Measurements from ENCODE around the gene ALDOA.

The ALDOA gene

DNA sequence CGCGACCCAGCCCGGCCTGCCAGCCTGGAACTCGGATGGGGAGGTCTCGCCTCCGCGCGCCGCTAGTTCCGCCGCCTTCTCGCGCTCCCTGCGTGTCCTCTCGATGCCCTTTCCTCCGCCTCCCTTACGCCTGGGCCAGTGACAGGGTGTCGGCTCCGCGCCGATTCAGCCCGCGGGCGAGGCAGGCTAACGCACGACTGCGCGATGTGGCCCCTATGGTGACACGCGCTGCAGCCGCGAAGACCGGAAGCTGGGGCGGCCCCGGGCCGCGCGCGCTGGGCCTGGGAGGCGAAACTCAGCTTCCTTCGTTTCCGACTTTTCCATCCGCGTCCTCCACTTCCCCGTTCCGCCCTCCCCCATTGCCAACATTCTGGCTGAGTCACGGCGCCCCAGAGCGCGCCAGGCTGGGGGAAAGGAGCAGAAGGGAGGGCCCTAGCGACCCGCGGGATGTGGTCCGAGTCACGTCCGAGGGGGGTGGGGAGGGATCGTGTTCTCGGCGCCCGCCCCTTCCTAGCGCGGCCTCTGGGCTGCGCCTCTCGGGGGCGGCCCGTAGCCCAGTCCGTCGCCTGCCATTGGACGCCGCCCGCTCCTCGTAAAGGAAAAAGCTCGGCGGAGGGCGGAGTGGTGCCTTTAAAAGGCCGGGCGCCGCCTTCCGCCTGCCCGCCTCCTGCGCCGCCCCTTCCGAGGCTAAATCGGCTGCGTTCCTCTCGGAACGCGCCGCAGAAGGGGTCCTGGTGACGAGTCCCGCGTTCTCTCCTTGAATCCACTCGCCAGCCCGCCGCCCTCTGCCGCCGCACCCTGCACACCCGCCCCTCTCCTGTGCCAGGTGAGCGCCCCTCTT, at the start of gene ALDOA:
Gene ALDOA, plus strand, starts transcription at position 659 of the 841 bp plus-strand sequence. CDS start 1,138 bp downstream, outside the sequence.
- in situ Hi-C loops (cut with MboI; ENCODE audit: low sequenced_read_pairs): no loop called here

DNA sequence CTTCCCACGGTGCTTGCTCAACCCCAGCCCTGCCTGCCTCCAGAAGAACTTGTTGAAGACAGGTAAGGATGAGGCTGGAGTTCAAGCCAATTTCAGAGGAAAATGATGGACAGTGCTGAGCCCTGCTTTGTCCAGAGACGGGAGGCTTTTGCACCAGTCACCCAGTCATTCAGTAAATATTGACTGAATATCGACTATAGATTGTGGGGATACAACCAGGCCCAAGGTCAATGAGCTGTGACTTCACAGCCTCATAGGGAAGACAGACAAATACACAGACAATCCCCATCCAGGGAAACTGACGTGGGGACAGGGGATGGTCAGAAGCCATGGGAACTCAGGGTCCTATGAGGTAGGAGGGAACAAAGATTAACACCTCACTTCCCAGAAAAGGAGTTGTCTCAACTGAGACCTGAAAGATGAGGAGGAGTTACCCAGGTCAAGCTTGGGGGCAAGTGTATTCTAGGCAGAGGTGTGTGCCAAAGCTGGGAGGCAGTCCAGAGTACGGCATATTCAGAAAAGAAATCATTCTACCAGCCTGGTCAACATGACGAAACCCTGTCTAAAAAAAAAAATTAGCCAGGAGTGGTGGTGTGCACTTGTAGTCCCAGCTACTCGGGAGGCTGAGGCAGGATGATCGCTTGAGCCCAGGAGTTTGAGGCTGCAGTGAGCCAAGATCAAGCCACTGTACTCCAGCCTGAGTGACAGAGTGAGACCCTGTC, 48.8 kb upstream of the ALDOA start:
- in situ Hi-C loops (cut with MboI; ENCODE audit: low sequenced_read_pairs): loop anchor here (25.0 kb wide), 1 partner anchor 904 kb away; no protein-coding TSS in a partner anchor

DNA sequence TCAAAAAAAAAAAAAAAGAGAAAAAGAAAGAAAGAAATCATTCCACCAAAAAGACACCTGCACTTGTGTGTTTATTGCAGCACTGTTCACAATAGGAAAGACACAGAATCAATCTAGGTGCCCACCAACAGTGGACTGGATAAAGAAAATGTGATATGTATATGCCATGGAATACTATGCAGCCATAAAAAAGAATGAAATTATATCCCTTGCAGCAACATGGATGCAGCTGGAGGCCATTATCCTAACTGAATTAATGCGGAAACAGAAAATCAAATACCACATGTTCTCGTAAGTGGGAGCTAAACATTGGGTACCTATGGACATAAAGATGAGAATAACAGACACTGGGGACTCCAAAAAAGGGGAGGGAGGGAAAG, 48.3 kb upstream of the ALDOA start:
- in situ Hi-C loops (cut with MboI; ENCODE audit: low sequenced_read_pairs): loop anchor here (25.0 kb wide), 1 partner anchor 905 kb away; no protein-coding TSS in a partner anchor

DNA sequence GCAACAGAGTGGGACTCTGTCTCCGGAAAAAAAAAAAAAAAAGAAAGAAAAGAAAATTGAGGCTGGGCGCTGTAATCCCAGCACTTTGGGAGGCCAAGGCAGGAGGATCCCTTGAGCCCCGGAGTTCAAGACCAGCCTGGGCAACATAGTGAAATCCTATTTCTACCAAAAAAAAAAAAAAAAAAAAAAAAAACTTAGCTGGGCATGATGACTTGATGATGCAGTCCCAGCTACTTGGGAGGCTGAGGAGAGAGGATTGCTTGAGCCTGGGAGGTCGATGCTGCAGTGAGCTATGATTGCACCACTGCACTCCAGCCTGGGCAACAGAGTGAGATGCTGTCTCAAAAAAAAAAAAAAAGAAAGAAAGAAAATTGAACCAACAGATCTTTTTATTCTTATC, 47.6 kb upstream of the ALDOA start:
- in situ Hi-C loops (cut with MboI; ENCODE audit: low sequenced_read_pairs): loop anchor here (25.0 kb wide), 1 partner anchor 906 kb away; no protein-coding TSS in a partner anchor

DNA sequence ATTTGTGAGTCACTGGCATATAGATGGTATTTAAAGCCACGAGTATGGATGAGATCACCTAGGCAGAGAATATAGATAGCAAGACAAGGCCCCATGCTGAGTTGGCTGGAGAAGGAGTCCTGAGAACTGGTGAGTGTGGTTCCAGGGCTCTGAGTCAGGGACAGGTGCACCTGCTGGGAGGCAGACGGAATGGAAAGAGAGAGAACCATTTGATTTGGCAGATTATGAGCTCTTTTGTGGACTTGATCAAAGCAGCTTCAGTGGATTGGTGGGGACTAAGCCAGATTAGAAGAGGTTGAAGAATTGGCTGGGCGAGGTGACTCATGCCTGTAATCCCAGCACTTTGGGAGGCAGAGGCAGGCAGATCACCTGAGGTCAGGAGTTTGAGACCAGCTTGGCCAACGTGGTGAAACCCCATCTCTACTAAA, 46.8 kb upstream of the ALDOA start:
- in situ Hi-C loops (cut with MboI; ENCODE audit: low sequenced_read_pairs): loop anchor here (25.0 kb wide), 1 partner anchor 906 kb away; no protein-coding TSS in a partner anchor

DNA sequence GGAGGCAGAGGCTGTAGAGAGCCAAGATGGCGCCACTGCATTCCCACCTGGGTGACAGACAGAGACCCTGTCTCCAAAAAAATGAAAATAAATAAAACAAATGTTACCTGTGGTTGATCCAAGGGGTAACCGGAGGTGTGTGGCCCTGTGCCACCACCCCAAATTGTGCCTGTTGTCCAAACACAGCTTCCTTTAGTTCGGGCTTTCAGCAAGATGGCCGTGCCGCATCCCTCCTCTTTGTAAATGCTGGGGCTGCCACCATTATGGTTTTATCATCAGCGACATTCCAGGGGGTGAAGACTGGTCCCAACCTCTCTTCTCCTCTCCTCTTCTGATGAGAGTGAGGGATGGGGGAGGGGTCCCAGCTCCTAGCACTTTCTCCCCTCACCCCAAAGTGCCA, 42.7 kb upstream of the ALDOA start, which contains the start of gene C16orf92:
Gene C16orf92, plus strand, starts transcription at position 312 of the 400 bp plus-strand sequence. CDS start 143 bp downstream, outside the sequence.
- in situ Hi-C loops (cut with MboI; ENCODE audit: low sequenced_read_pairs): loop anchor here (10.0 to 25.0 kb wide), 2 partner anchors 318 to 911 kb away; no protein-coding TSS in a partner anchor

DNA sequence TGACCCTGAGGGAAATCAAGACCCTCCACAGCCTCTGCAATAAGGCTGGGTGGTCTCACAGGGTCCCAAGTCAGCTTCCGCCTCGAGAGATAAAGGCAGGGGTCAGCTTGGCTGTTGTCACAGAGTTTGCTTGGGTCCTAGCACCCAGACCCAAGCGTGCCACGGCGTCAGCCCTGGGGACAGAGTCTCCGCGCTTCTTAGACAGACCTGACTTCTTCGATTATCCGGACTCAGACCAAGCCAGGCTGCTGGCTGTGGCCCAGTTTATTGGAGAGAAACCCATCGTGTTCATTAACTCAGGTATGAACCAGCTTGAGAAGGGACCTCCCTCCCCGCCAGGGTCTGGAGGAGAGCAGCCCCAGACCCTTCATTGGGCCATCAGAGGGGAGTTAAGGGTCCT, 42.0 kb upstream of the ALDOA start:
- in situ Hi-C loops (cut with MboI; ENCODE audit: low sequenced_read_pairs): loop anchor here (10.0 to 25.0 kb wide), 2 partner anchors 319 to 911 kb away; no protein-coding TSS in a partner anchor

DNA sequence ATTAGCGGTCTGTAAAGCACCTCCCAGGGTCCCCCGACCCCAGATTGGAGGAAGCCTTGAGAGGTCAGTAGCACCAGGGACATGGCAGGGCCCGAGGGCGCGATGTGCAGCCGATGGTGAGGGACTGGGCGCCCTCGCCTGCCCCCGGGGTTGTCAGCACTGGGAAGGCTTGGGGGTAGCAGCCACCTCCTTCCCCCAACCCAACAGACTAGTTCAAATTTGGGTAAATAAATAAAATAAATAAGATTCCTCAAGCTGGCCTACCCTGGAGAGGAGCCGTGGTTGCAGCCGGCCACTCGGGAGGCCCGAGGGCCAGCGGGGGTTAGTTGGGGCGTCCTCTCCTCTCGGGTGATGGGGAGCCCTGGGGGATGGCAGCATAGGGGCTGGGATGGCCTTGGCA, 41.1 kb upstream of the ALDOA start:
- in situ Hi-C loops (cut with MboI; ENCODE audit: low sequenced_read_pairs): loop anchor here (10.0 to 25.0 kb wide), 2 partner anchors 320 to 912 kb away; no protein-coding TSS in a partner anchor

DNA sequence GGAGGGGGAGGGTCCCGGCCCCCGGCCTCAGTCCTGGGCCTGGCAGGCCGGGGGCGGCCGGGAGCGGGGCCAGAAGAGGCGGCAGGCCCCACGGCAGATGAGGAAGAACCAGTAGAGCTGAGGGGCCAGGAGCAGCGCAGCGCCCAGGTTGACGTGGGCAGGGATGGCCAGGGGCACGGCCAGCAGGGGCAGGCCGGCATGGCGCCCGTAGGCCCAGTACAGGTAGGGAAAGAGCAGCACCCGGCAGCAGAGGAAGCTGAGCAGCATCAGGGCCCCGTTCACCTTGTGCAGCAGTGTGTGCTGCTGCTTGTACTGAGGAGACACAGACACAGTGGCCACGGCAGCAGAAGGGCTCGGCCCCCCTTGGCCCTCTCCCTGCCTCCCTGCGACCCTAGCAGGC, 40.4 kb upstream of the ALDOA start:
- in situ Hi-C loops (cut with MboI; ENCODE audit: low sequenced_read_pairs): loop anchor here (10.0 kb wide), 1 partner anchor 320 kb away; no protein-coding TSS in a partner anchor

DNA sequence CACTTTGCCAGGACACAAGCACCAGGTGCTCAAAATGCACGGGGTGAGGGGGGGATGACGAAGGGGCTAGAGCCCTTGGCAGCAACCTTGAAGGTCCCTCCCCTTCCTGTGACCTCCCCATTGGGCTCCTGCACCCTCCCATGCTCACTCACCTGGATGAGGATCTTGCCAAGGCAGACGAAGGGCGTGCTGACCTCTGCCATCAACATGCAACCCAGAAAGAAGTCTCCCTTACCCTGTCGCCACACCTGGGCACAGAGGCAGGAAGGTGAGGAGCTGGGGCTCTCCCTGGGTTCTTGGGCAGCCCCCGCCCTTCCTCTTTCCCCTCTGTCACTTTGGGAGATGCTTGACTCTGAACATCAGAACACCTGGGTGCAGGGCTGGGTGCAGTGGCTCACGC, 40.0 kb upstream of the ALDOA start:
- in situ Hi-C loops (cut with MboI; ENCODE audit: low sequenced_read_pairs): loop anchor here (10.0 kb wide), 1 partner anchor 321 kb away; no protein-coding TSS in a partner anchor

DNA sequence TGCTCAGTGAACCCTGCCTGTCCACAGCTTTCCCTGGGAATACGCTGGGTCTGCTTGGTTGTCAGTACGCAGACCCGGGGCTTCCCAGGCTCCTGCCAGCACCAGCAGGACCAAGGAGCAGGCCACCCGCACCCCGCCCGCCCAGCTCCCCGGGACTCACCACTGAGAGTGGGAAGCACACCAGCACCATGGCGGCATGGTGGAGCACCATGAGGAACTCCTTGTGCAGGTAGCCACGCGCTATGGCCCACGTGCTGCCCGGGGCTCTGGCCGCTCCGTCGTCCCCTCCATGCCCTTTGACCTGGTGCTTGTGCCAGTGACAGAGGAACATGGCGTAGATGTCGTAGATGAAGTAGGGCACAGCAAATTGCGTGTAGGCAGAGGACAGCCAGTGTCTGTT, 39.1 kb upstream of the ALDOA start:
- in situ Hi-C loops (cut with MboI; ENCODE audit: low sequenced_read_pairs): loop anchor here (10.0 kb wide), 1 partner anchor 322 kb away; no protein-coding TSS in a partner anchor

DNA sequence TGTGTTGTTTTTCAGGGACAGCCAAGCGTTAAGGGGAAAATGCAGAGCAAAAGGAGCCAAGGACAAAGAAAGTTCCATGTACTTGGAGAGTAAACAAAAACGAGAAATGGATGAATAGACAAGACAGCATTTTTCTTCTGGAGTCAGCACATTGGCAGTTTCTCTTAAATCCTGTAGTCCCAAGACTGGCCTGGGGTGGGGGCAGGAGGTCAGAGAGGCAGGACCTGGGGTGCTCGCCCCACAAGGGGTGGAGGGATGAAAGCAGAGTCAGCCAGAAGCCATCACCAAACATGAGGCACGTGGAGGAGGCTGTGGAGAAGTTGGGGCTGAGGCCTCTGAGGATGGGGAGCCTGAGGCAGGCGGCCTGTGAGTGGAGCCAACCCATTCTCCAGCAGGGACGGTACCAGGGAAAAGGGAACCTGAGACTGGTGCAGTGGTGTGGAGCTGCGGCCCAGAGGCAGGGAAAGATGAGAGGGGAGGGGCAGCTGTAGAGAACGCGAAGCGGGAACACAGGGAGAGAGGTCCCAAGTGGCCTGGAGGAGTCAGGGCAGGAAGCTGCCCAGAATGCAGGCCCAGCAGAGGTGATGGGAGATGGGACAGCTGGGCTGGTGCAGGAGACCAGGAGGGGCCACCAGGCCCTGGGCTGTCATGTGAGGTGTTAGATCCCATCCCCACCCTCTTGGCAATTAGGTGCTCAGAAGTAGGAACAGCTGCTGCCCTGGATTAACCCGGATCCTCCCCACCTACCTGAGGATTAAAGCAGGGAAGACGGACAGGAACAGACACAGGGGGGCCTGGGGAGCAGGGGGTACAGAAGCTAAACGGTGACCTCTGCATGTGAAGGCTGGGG, 37.7 kb upstream of the ALDOA start:
- in situ Hi-C loops (cut with MboI; ENCODE audit: low sequenced_read_pairs): loop anchor here (10.0 kb wide), 1 partner anchor 323 kb away; no protein-coding TSS in a partner anchor

DNA sequence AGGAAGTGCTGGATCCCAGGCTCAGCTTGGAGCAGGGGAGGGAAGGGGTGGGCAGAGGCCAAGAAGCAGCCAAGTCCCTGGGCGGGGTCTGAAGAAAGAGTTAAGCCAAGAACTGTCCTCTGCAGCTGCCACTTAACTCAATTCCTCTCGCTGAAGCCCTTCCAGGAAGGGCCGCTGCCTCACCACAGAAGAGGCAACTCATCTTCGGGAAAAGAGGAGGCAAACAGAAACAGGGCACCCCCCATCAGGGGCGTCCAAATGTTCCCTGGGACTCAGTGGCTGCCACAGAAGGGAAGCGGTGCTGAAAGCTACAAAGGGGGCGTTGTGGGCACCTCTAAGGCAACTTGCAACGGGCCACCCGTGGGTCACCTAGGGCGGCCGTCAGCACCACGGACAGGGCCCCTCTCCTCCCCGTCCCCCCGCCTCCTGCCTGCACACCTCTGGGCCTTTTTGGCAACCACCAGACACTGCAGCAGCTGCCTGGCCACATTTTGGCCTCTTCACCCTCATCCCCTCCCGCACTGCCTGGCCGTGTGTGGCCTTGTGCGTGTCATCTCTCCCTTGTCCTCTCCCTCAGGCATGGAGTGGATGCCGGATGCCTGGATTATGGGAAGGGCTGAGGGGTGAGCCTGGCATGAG, 37.0 kb upstream of the ALDOA start:
- in situ Hi-C loops (cut with MboI; ENCODE audit: low sequenced_read_pairs): loop anchor here (10.0 kb wide), 1 partner anchor 324 kb away; no protein-coding TSS in a partner anchor

DNA sequence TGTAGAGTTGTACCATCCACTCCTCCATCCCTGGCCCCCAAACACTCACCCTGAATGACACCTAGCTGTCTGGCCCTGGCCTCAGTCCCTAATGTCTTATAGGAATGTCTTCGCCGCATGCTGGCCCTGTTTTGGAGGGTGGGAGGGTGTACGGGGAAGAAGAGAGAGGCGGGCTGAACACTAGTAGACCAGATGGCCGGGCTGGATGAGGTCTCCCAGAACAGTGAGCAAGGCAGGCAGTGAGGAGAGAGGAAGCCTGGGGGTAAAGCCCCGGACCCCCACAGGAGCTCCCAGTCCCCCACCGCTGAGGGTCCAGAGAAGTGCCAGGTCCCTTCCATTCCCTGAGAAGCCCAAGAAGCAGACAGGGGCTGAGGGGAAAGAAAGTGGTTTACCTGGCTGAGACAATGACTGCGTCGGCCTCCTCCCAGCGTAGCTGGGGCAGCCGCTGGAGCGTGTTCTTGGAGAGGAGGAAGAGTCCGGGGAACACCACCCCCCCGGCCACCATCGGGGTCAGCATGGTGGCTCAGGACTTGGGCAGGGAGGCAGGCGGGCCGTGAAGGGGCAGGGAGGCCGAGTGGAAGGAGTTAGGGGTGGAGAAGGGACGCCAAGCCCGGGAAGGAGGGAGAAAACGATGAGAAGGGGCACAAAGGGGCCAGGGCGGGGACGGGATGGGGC, 35.4 kb upstream of the ALDOA start:
- in situ Hi-C loops (cut with MboI; ENCODE audit: low sequenced_read_pairs): no loop called here

DNA sequence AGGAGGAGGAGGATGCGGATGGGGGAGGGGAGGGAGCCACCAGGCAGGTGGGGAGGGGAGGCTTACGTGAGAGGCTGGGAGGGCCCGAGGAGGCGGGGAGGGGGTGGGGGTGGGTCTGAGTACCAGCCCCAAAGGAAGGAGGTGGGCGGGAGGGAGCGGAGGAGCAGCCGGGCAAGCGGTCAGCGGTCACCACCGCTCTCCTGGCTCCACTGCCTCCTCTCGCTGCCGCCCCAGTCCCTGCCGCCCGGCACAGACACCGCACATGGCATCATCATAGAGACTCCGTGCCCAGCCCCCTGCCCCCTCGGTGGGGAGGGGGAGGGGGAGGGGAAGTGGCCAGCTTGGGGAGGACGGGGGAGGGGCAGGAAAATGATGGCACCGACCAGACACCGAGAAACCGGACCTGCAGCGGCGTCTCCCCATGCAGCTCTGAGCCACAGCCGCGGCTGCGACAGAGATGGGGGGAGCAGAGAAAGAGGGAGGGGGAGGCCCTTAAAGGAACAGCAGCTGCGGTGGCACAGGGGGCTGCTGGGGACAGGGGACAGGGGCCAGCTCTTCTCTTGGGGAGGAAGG, 34.6 kb upstream of the ALDOA start, which contains the start of gene TLCD3B:
Gene TLCD3B, minus strand, starts transcription at position 431 of the 573 bp plus-strand sequence. CDS start 744 bp downstream, outside the sequence.
- in situ Hi-C loops (cut with MboI; ENCODE audit: low sequenced_read_pairs): no loop called here

DNA sequence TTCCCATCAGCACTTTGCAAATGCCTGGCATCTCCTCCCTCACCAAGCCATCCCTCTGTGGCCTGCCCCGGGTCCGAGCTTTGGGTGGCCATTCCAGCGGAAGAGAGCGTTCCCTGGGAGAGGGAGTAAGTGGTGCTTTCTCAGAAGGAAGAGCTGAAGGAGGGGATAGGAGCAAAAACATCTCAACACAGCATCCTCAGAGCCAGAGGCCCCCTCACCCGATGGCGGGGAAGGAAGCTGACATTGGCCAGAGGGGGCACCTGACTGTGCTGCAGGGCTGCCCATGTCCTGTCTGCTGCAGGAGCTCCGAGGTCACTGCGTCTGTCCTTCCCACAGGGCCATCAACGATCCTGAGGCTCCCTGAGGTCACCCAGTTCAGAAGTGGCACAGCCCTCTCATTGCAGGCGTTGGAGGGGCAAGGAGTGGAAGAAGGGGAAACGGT, 34.1 kb upstream of the ALDOA start:
- in situ Hi-C loops (cut with MboI; ENCODE audit: low sequenced_read_pairs): no loop called here

DNA sequence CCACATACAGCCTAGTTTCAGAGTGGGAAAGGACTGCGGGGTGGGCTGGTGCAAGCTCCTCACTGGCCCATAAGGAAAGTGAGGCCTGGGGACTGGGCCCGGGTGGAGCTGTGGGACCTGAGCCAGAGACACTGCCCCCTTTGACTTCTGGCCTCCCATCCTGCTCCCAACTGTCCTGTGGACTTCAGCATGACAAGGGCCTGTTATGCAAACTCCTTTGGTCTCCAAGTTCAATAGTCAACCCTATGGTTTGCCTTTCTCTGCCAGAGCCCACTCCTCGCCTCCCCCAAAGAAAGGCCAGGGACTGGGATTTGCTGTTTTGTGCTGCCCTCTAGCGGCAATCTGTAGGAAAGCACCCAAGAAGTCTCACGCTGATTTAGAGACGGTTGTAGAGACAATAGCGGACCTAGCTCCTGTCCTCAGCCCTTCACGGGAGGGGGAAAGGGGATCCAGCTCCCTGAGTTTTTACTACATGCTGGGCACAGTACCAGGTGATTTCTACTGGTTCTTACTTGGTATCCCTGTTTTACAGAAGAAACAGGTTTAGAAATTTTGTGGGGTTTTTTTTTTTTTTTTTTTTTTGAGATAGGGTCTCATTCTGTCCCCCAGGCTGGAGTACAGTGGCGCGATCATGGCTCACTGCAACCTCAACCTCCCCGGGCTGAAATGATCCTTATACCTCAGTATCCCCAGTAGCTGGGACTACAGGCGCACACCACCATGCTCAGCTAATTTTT, 33.3 kb upstream of the ALDOA start:
- in situ Hi-C loops (cut with MboI; ENCODE audit: low sequenced_read_pairs): no loop called here

DNA sequence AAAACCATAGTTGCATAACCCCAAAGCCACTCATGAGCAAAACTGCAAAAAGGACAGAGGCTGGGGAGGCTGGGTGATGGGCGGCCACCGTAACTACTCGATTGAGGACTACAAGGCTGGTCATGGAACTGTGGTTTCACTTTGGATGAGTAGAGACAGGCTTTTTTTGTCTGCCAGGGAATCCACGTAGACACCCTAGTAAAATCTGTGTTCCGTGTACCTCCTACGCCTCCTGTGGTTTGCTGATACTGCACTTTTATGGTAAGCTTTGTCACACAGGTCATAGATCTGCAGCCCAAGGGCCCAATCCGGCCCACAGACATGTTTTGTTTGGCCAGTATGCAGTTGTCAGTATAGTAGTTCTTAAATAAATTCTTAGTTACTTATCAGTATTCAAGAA, 32.3 kb upstream of the ALDOA start:
- in situ Hi-C loops (cut with MboI; ENCODE audit: low sequenced_read_pairs): no loop called here

Data from HL-60/S4 treated with retinoic acid at 250 ng/mL for 4 days and 3 days (cell line).